NCI-H82 treated with DMSO at 0.1 percent for 48 hours (cell line): ENCODE measurements around the gene MZB1.
A peak's percentile ranks its signal among the peaks of the same experiment; 100 is the strongest.
"Not testable (repeated sequence)": the region's sequence is repeated elsewhere in the genome, so short reads cannot be mapped to it uniquely, and the experiment has no call there.

Experiments used
- DNase-seq: peaks from one replicate; lab custom pipeline; 2025; ENCODE audit not compliant: unreplicated experiment; lab: John Stamatoyannopoulos, UW

Gene MZB1

GRCh38 chr5:139410993-139411828 lies 21.5 kb upstream of the MZB1 start:
- DNase-seq: no peak

- DNase-seq: no peak
Observed at GRCh38 chr5:139410121-139410992, 20.6 kb upstream of the MZB1 start.

GRCh38 chr5:139409116-139409515 lies 19.4 kb upstream of the MZB1 start:
- DNase-seq: not testable (repeated sequence)

GRCh38 chr5:139408191-139408590 lies 18.5 kb upstream of the MZB1 start:
- no peak for DNase-seq

- no peak for DNase-seq
Observed at GRCh38 chr5:139407517-139407916, 17.8 kb upstream of the MZB1 start.

GRCh38 chr5:139406963-139407362 lies 17.2 kb upstream of the MZB1 start:
- DNase-seq: no peak

- DNase-seq: no peak
Observed at GRCh38 chr5:139404484-139404840, 14.7 kb upstream of the MZB1 start.

GRCh38 chr5:139403787-139404483 lies 14.2 kb upstream of the MZB1 start, which contains the start of gene SPATA24:
Gene SPATA24, minus strand, starts transcription at chr5:139404089. Its CDS starts 29 bp downstream, at chr5:139404060.
- peak; percentile 89 for DNase-seq

GRCh38 chr5:139403418-139403786 lies 13.7 kb upstream of the MZB1 start:
- no peak for DNase-seq

- no peak for DNase-seq
Observed at GRCh38 chr5:139402561-139403158, 12.9 kb upstream of the MZB1 start.

- DNase-seq: no peak
Observed at GRCh38 chr5:139401546-139401945, 11.8 kb upstream of the MZB1 start.

- no peak for DNase-seq
Observed at GRCh38 chr5:139399501-139400121, 9.9 kb upstream of the MZB1 start.

GRCh38 chr5:139397921-139398320 lies 8.2 kb upstream of the MZB1 start:
- no peak for DNase-seq

GRCh38 chr5:139396691-139397090 lies 7.0 kb upstream of the MZB1 start:
- DNase-seq: no peak

- DNase-seq: no peak
Observed at GRCh38 chr5:139395844-139396640, 6.3 kb upstream of the MZB1 start.

GRCh38 chr5:139394654-139395566 lies 5.2 kb upstream of the MZB1 start, which contains the start of gene PROB1:
Gene PROB1, minus strand, starts transcription at chr5:139395104. Its CDS starts 23 bp downstream, at chr5:139395081.
- DNase-seq: no peak

- DNase-seq: no peak
Observed at GRCh38 chr5:139394123-139394653, 4.5 kb upstream of the MZB1 start.

GRCh38 chr5:139393497-139394122 lies 3.9 kb upstream of the MZB1 start:
- DNase-seq: no peak
